ENCODE results near the gene MAST1. TPM values are rescaled to one million over a fixed set of nuclear protein-coding genes. Genes with fewer than 3 reads are reported as not detected.

MAST1 gene
- total and polyA plus RNA-seq, 3 donors from 2014 or later = 8.5 to 11.7 (median 9.0) TPM

DNA sequence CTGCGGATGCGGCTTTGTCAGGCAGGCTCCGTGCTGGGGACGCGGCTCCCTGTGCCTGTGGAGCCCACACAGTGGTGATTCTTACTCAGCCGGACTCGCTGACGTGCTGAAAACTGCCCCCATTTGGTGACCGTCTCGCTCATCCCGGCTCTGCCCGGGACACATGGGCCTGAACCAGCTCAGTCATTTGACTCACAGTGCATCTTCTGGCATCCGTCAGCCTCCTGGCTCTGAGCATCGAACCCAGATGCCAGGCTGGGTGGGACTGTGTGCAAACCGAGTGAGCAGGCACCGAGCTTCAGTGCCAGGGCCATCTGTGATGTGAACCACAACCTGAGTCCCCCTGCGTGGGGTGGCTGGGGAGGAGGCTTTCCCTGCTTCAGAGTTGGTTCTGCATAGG lies 58.1 kb downstream of the MAST1 start:
- H3K36me3 ChIP-seq (ENCODE audit: low read depth, missing control alignments) = no peaks in the 10 kb centered on the region
- intact Hi-C loops (cut with DNase I; ENCODE audit: low total_unique reads) = no loop called here
- H3K4me1 ChIP-seq = peaks cover 3% of the 10 kb centered on the region
- DNase-seq = no peak
- no peaks in the 10 kb centered on the region for H3K9me3 ChIP-seq
- WGBS, 2 donors = 93 to 98% methylated on average over 9 to 17 of the region's 17 CpGs
- TF ChIP-seq POLR2A (IDR thresholded peaks at IDR 0.05) = no peak
- TF ChIP-seq, protein P1, sequence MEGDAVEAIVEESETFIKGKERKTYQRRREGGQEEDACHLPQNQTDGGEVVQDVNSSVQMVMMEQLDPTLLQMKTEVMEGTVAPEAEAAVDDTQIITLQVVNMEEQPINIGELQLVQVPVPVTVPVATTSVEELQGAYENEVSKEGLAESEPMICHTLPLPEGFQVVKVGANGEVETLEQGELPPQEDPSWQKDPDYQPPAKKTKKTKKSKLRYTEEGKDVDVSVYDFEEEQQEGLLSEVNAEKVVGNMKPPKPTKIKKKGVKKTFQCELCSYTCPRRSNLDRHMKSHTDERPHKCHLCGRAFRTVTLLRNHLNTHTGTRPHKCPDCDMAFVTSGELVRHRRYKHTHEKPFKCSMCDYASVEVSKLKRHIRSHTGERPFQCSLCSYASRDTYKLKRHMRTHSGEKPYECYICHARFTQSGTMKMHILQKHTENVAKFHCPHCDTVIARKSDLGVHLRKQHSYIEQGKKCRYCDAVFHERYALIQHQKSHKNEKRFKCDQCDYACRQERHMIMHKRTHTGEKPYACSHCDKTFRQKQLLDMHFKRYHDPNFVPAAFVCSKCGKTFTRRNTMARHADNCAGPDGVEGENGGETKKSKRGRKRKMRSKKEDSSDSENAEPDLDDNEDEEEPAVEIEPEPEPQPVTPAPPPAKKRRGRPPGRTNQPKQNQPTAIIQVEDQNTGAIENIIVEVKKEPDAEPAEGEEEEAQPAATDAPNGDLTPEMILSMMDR (IDR thresholded peaks at IDR 0.05) = no peak
- no peaks in the 10 kb centered on the region for H3K27me3 ChIP-seq
- no peak overlapping the region for H3K4me3 ChIP-seq
- H3K27ac ChIP-seq = no peak overlapping the region

DNA sequence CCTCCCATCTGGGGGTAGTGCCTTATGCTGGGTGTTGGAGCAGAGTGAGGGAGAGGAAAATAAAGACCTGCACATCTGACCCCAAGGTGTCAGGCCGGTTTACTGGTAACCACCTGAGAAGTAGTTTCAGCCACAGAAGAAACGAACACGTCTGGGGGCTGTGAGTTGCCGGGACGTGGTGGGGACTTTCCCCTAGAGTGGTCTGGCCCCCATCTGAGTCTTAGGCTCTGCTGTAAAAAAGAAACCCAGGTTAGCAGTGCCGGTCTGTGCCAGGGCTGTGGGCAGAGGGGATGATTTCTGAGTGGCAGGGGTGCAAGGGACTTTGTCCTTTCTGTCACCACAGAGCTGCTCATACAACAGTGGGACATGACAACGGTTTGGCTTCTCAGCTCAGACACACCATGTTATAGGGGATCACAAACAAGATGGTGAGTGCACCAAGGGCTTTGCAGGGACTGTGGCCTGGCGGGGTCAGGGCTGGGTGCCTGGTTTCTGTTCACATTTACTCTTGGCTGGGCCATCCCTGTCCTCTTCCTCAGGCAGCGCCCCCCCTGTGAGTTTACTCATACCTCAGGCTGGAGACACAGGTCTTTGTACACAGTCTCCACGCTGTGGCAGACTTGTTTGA lies 61.7 kb downstream of the MAST1 start:
- TF ChIP-seq, protein P1 (IDR thresholded peaks at IDR 0.05) = no peak
- TF ChIP-seq POLR2A (IDR thresholded peaks at IDR 0.05) = no peak
- Histone ChIP-seq H3K27ac (no peak overlapping the region), H3K27me3 (no peaks in the 10 kb centered on the region), H3K36me3 (ENCODE audit: low read depth, missing control alignments) (no peaks in the 10 kb centered on the region), H3K9me3 (no peaks in the 10 kb centered on the region), H3K4me1 (no peaks in the 10 kb centered on the region), H3K4me3 (no peak overlapping the region)
- intact Hi-C loops (cut with DNase I; ENCODE audit: low total_unique reads) = no loop called here
- no peak for DNase-seq
- WGBS, 2 donors = 90 to 95% methylated on average over 9 to 10 of the region's 10 CpGs

DNA sequence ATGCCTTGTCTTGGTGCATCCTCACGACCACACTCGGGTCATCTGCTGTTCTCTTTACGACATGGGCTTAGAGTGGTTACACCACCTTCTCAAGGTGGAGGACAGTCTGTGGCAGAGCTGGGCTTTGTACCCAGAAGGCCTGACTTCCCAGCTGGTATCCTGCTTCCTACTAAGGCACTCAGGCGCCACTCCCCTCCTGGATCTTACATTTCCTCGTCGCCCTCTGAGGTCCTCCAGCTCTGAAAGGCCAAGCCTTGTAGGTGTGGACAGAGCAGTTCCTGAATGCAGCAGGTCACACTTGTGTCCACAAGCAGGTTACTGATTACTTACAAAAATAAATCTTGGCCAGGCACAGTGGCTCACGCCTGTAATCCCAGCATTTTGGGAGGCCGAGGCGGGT lies 68.9 kb downstream of the MAST1 start:
- Histone ChIP-seq H3K4me3 (no peak overlapping the region), H3K9me3 (no peaks in the 10 kb centered on the region), H3K27ac (no peak overlapping the region), H3K4me1 (no peaks in the 10 kb centered on the region), H3K27me3 (no peaks in the 10 kb centered on the region), H3K36me3 (ENCODE audit: low read depth, missing control alignments) (no peaks in the 10 kb centered on the region)
- intact Hi-C loops (cut with DNase I; ENCODE audit: low total_unique reads) = no loop called here
- TF ChIP-seq, protein P1 (IDR thresholded peaks at IDR 0.05) = no peak
- TF ChIP-seq POLR2A (IDR thresholded peaks at IDR 0.05) = no peak
- 94 to 97% methylated on average over 9 of the region's 9 CpGs for WGBS, 2 donors
- no peak for DNase-seq

DNA sequence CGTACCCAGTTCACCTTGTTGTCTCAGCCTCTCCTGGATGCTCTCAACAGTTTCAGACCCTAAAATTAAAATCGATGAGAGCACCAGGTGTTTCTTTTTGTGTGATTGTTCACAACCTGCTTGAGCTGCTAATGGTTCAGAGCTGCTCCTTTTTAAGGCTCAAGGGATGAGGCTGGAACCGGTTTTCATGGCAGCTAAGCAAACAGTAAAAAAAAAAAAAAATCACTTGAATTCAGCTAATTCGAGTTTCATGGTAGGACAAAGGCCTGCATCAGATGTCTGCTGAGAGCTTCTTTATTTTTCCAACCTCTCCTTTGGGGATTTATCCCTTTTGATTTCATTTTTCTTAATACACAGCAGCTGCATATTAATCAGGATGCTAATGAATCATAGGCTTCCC lies 74.3 kb downstream of the MAST1 start:
- Histone ChIP-seq H3K27ac (peak overlapping the region; percentile 37 to 50), H3K4me1 (peaks cover 15% of the 10 kb centered on the region), H3K36me3 (ENCODE audit: low read depth, missing control alignments) (no peaks in the 10 kb centered on the region), H3K9me3 (no peaks in the 10 kb centered on the region), H3K27me3 (no peaks in the 10 kb centered on the region), H3K4me3 (no peak overlapping the region)
- DNase-seq = no peak
- TF ChIP-seq POLR2A (IDR thresholded peaks at IDR 0.05) = no peak
- TF ChIP-seq, protein P1 (IDR thresholded peaks at IDR 0.05) = no peak
- 52 to 58% methylated on average over 4 of the region's 4 CpGs for WGBS, 2 donors
- intact Hi-C loops (cut with DNase I; ENCODE audit: low total_unique reads) = no loop called here

DNA sequence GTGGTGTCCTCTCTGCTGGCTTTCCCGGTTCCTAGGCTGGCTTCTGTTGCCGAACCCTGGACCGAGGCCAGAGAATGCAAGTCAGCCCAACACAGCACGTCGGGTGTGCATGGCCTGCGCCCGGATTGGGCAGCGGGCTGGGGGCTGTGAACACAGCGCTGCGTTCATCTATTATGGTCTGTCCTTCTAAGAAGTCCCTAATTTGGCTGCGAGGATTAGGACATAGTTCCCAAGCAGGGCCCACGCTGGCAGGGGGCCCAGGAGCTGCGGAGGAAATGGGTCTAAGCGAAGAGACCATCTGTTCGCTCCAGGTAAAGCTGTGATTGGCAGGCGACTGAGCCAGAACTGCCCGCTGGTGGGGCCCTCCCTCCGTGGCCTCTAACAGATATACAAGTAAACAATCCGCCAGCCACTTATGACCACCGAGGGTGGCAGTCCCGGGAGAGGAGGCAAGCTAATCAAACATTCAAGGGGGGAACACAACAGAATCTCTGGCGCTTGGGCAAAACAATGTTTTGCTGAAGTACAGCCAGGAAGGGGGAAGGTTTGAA lies 74.8 kb downstream of the MAST1 start:
- WGBS, 2 donors = 19 to 38% methylated on average over 16 to 22 of the region's 22 CpGs
- peak overlapping the region; percentile 37 to 74 for H3K27ac ChIP-seq
- DNase-seq = peak; percentile 77
- no peaks in the 10 kb centered on the region for H3K9me3 ChIP-seq
- TF ChIP-seq POLR2A (IDR thresholded peaks at IDR 0.05) = no peak
- TF ChIP-seq, protein P1 (IDR thresholded peaks at IDR 0.05) = no peak
- H3K36me3 ChIP-seq (ENCODE audit: low read depth, missing control alignments) = no peaks in the 10 kb centered on the region
- intact Hi-C loops (cut with DNase I; ENCODE audit: low total_unique reads) = no loop called here
- no peak overlapping the region for H3K4me3 ChIP-seq
- peaks cover 15% of the 10 kb centered on the region for H3K4me1 ChIP-seq
- no peaks in the 10 kb centered on the region for H3K27me3 ChIP-seq

Data from testis (tissue), 3 donors.